B cell (primary cell): ENCODE results near the gene GARIN5A. TPM values are rescaled to one million over a fixed set of nuclear protein-coding genes. Genes with fewer than 3 reads are reported as not detected.

ENCODE experiments used
- ATAC-seq: fragments of 200-7000 bp; cut with Tn5 transposase; one replicate; pipeline ENCODE4 v1.10.0; 2021; ENCODE audit warnings: low read depth, mild to moderate bottlenecking, moderate number of reproducible peaks, moderate library complexity
- CTCF ChIA-PET: fragments of 350-600 bp; sonication (Branson Sonifier 250); formaldehyde crosslinking; loops from one replicate; lab custom pipeline; 2021; ENCODE audit warnings: antibody characterized with exemption, inconsistent platforms; lab: Charles Lee
- POLR2A ChIA-PET: fragments of 350-600 bp; sonication (Branson Sonifier 250); formaldehyde crosslinking; loops from one replicate; lab custom pipeline; 2021; ENCODE audit warnings: antibody characterized with exemption; lab: Charles Lee
- DNase-seq: peaks from one replicate; pipeline ENCODE4 v3.0.0; 2013
- H2AFZ ChIP-seq: 2 replicates; pipeline ENCODE4 v1.6.1; 2012; ENCODE audit warnings: mild to moderate bottlenecking, low read depth, low read length; ENCODE audit not compliant: insufficient read depth, poor library complexity, severe bottlenecking
- H3K27ac ChIP-seq, 2 donors: 1 replicate in 1 of 2; 2 replicates in 1 of 2; pipeline ENCODE4 v1.5.1; 2012 to 2013; ENCODE audit warnings: low read length in 2 of 2, mild to moderate bottlenecking in 2 of 2, moderate library complexity in 1 of 2
- H3K27me3 ChIP-seq, 4 experiments: fragments of 200-600 bp in 1 of 4; sonication (generic) in 1 of 4; replicated peaks in 1 of 4; 1 replicate in 2 of 4; 2 replicates in 2 of 4; pipeline versions ENCODE4 v1.6.1 to v1.7.0; 2013 to 2016; ENCODE audit warnings: low read length in 3 of 4, mild to moderate bottlenecking in 2 of 4, mixed read lengths in 1 of 4, moderate library complexity in 1 of 4; ENCODE audit not compliant: insufficient read depth in 4 of 4, control insufficient read depth in 3 of 4; ENCODE audit errors: control extremely low read depth in 1 of 4
- H3K36me3 ChIP-seq, 2 experiments: replicated peaks in 1 of 2; 1 replicate in 1 of 2; 2 replicates in 1 of 2; pipeline versions ENCODE4 v1.6.1 to v1.7.1; 2013; ENCODE audit warnings: low read length in 1 of 2; ENCODE audit not compliant: insufficient read depth in 2 of 2, control insufficient read depth in 1 of 2; ENCODE audit errors: control extremely low read depth in 1 of 2, extremely low read depth in 1 of 2
- H3K4me1 ChIP-seq, 2 donors: fragments of 200-600 bp in 1 of 2; sonication (generic) in 1 of 2; 1 replicate in 1 of 2; 2 replicates in 1 of 2; pipeline versions ENCODE4 v1.5.1 to v1.6.1; 2013 to 2017; ENCODE audit warnings: low read length in 2 of 2; ENCODE audit not compliant: control insufficient read depth in 2 of 2, insufficient read depth in 2 of 2
- H3K4me2 ChIP-seq: replicated peaks from 2 replicates; pipeline ENCODE3; 2012; ENCODE audit warnings: mild to moderate bottlenecking, low read depth, low read length; ENCODE audit not compliant: poor library complexity, severe bottlenecking
- H3K4me3 ChIP-seq, 5 experiments: fragments of 200-600 bp in 1 of 5; sonication (generic) in 1 of 5; 1 replicate in 3 of 5; 2 replicates in 2 of 5; pipeline versions ENCODE4 v1.5.1 to v1.7.0; 2011 to 2016; ENCODE audit warnings: low read length in 4 of 5, mild to moderate bottlenecking in 4 of 5, low read depth in 2 of 5, control low read depth in 1 of 5, moderate library complexity in 1 of 5; ENCODE audit not compliant: insufficient read depth in 1 of 5; ENCODE audit errors: control extremely low read depth in 1 of 5, extremely low read depth in 1 of 5
- H3K79me2 ChIP-seq: fragments of 200-600 bp; sonication (generic); one replicate; pipeline ENCODE4 v1.6.0; 2016; ENCODE audit warnings: low read length; ENCODE audit not compliant: control insufficient read depth, insufficient read depth
- H3K9ac ChIP-seq: fragments of 200-600 bp; sonication (generic); 2 replicates; pipeline ENCODE4 v1.6.1; 2017; ENCODE audit warnings: mild to moderate bottlenecking, low read length, moderate library complexity
- H3K9me3 ChIP-seq, 3 donors: one replicate each; pipeline versions ENCODE4 v1.6.1 to v1.7.1; 2013; ENCODE audit warnings: low read length in 2 of 3; ENCODE audit not compliant: control insufficient read depth in 2 of 3, insufficient read depth in 1 of 3; ENCODE audit errors: control extremely low read depth in 1 of 3
- H4K20me1 ChIP-seq: 2 replicates; pipeline ENCODE4 v1.6.0; 2012; ENCODE audit warnings: mild to moderate bottlenecking, low read length; ENCODE audit not compliant: insufficient read depth, control insufficient read depth, poor library complexity, severe bottlenecking
- H3K27ac Mint-ChIP-seq: one replicate; pipeline ENCODE4 v1.8.0; 2021; ENCODE audit warnings: mixed read lengths
- H3K27me3 Mint-ChIP-seq: one replicate; pipeline ENCODE4 v1.8.0; 2021; ENCODE audit warnings: mixed read lengths
- H3K4me1 Mint-ChIP-seq: one replicate; pipeline ENCODE4 v1.8.0; 2021; ENCODE audit warnings: mixed read lengths
- H3K4me3 Mint-ChIP-seq: one replicate; pipeline ENCODE4 v1.8.0; 2021; ENCODE audit warnings: mixed read lengths
- H3K9me3 Mint-ChIP-seq: one replicate; pipeline ENCODE4 v1.8.0; 2022; ENCODE audit warnings: mixed read lengths; ENCODE audit not compliant: insufficient read depth
- CTCF ChIP-seq: fragments of 200-600 bp; IDR thresholded peaks from one replicate; pipeline ENCODE4 v1.8.0; 2022; ENCODE audit warnings: antibody characterized with exemption, mild to moderate bottlenecking
- EZH2 ChIP-seq: IDR thresholded peaks from 2 replicates; pipeline ENCODE4 v1.6.1; 2012; ENCODE audit warnings: borderline replicate concordance, low read depth, mild to moderate bottlenecking, moderate library complexity, low read length; ENCODE audit not compliant: insufficient read depth, poor library complexity, severe bottlenecking
- WGBS: methylation state at CpG from one replicate; pipeline ENCODE4 v1.1.5; 2013; ENCODE audit warnings: missing lambda C conversion rate; ENCODE audit not compliant: insufficient coverage; 5-methylcytosine and 5-hydroxymethylcytosine counted together
- intact Hi-C: fragments of 100-400 bp; cut with micrococcal nuclease; formaldehyde crosslinking; loops from one replicate; pipeline ENCODE4 v1.10.0; 2022
- polyA plus RNA-seq: library from polyadenylated mRNA; depleted of rRNA; stranded (reverse); fragments of >200 nt; gene quantifications from 2 replicates; pipeline ENCODE4 v1.2.3, GENCODE V29; 2012
- total RNA-seq, 2 donors: library from RNA; stranded (reverse); fragments of 120-200 nt in 1 of 2; gene quantifications; 1 replicate in 1 of 2; 2 replicates in 1 of 2; pipeline versions ENCODE4 v1.2.3 to v1.2.4, GENCODE V29; 2013 to 2022

Gene GARIN5A
- total and polyA plus RNA-seq, 2 donors (not counting 1 experiment from before 2014, with no cell fraction given) = 0.22 to 0.34 TPM

GRCh38 chr19:50420808-50421207 is 55.8 kb downstream of the GARIN5A start:
- Histone ChIP-seq H3K36me3 (peaks cover 0 to 48% of the 10 kb centered on the region in 2 experiments), H3K4me1 (peaks cover 51 to 76% of the 10 kb centered on the region in 2 donors), H3K9me3 (no peaks in the 10 kb centered on the region), H3K27ac (peak overlapping the region; percentile 97 to 98), H3K4me2 (peak overlapping the region; percentile 97), H3K79me2 (peaks cover 68% of the 10 kb centered on the region), H3K9ac (peak overlapping the region; percentile 97), H3K4me3 (peak overlapping the region; percentile 27 to 98 (median 87)), H3K27me3 (no peaks in the 10 kb centered on the region), H2AFZ (no peak overlapping the region), H4K20me1 (peaks cover 57% of the 10 kb centered on the region)
- TF ChIP-seq EZH2 = no peak
- no peak for TF ChIP-seq CTCF
- Mint-ChIP-seq H3K27ac (peak overlapping the region; percentile 90), H3K9me3 (no peaks in the 10 kb centered on the region), H3K4me3 (peak overlapping the region; percentile 94), H3K4me1 (peaks cover 58% of the 10 kb centered on the region), H3K27me3 (no peaks in the 10 kb centered on the region)
- POLR2A ChIA-PET = interaction anchor here (1.8 to 6.4 kb wide), 3 partner anchors 9 to 80 kb away, joined by 5 to 96 read pairs (median 15); partner anchors contain the start of genes MYBPC2 and POLD1
- DNase-seq (no peak), ATAC-seq (no peak)
- CTCF ChIA-PET = interaction anchor here (0.6 to 7.3 kb wide), 4 partner anchors 9 to 40 kb away, joined by 3 to 36 read pairs (median 6); no protein-coding TSS in a partner anchor
- 40% methylated on average over 1 of the region's 3 CpGs for WGBS
- intact Hi-C loops = no loop called here

GRCh38 chr19:50420127-50420526 is 56.5 kb downstream of the GARIN5A start:
- no CpG with 5 or more reads among the region's 3 CpGs for WGBS
- ChIA-PET CTCF (interaction anchor here (2.0 to 7.3 kb wide), 2 partner anchors 10 to 41 kb away, joined by 6 to 36 read pairs; no protein-coding TSS in a partner anchor), POLR2A (interaction anchor here (1.6 to 6.4 kb wide), 5 partner anchors 10 to 79 kb away, joined by 5 to 96 read pairs (median 15); partner anchors contain the start of genes MYBPC2, NR1H2 and POLD1)
- Mint-ChIP-seq H3K9me3 (no peaks in the 10 kb centered on the region), H3K27ac (peak overlapping the region; percentile 90), H3K4me1 (peaks cover 64% of the 10 kb centered on the region), H3K4me3 (peak overlapping the region; percentile 94), H3K27me3 (no peaks in the 10 kb centered on the region)
- Histone ChIP-seq H3K27me3 (no peaks in the 10 kb centered on the region), H3K27ac (peak overlapping the region; percentile 97 to 98), H3K4me3 (peak overlapping the region; percentile 75 to 98 (median 87)), H2AFZ (no peak overlapping the region), H3K4me2 (peak overlapping the region; percentile 97), H3K4me1 (peaks cover 55 to 74% of the 10 kb centered on the region in 2 donors), H4K20me1 (peaks cover 57% of the 10 kb centered on the region), H3K36me3 (peaks cover 0 to 41% of the 10 kb centered on the region in 2 experiments), H3K79me2 (peaks cover 68% of the 10 kb centered on the region), H3K9me3 (no peaks in the 10 kb centered on the region), H3K9ac (peak overlapping the region; percentile 97)
- DNase-seq (no peak), ATAC-seq (no peak)
- TF ChIP-seq CTCF (no peak), EZH2 (no peak)
- intact Hi-C loops = no loop called here
